ENCODE results near the gene DAZAP1.
"Not testable (repeated sequence)": the region's sequence is repeated elsewhere in the genome, so short reads cannot be mapped to it uniquely, and the experiment has no call there.

GRCh38 chr19:1420085-1420484, 12.7 kb downstream of the DAZAP1 start:
- TF ChIP-seq CTCF, POLR2A (IDR thresholded peaks at IDR 0.05): not testable (repeated sequence)
